ENCODE data around the gene RPS24. TPM values are rescaled to one million over a fixed set of nuclear protein-coding genes. Genes with fewer than 3 reads are reported as not detected.

RPS24 gene
- total RNA-seq = 2,061 and 2,395 TPM in 2 replicates

GRCh38 chr10:78033637-78034470, at the start of gene RPS24:
Gene RPS24 (plus strand): TSS chr10:78033863. CDS start chr10:78033902, 39 bp downstream.

GRCh38 chr10:78029269-78030226, 4.1 kb upstream of the RPS24 start, which contains the start of gene POLR3A:
Gene POLR3A (minus strand): TSS chr10:78029515. CDS start chr10:78029407, 108 bp downstream.

Other genes with a start within 250 kb of the RPS24 start
- 22.8 and 35.1 TPM in 2 replicates for gene DLG5, start 107.1 kb upstream of the RPS24 start, total RNA-seq
- gene POLR3A, start 4.3 kb upstream of the RPS24 start, total RNA-seq = 14.9 and 29.1 TPM in 2 replicates